ENCODE measurements around the gene PDHA1.
A peak's percentile ranks its signal among the peaks of the same experiment; 100 is the strongest.

Gene PDHA1

DNA sequence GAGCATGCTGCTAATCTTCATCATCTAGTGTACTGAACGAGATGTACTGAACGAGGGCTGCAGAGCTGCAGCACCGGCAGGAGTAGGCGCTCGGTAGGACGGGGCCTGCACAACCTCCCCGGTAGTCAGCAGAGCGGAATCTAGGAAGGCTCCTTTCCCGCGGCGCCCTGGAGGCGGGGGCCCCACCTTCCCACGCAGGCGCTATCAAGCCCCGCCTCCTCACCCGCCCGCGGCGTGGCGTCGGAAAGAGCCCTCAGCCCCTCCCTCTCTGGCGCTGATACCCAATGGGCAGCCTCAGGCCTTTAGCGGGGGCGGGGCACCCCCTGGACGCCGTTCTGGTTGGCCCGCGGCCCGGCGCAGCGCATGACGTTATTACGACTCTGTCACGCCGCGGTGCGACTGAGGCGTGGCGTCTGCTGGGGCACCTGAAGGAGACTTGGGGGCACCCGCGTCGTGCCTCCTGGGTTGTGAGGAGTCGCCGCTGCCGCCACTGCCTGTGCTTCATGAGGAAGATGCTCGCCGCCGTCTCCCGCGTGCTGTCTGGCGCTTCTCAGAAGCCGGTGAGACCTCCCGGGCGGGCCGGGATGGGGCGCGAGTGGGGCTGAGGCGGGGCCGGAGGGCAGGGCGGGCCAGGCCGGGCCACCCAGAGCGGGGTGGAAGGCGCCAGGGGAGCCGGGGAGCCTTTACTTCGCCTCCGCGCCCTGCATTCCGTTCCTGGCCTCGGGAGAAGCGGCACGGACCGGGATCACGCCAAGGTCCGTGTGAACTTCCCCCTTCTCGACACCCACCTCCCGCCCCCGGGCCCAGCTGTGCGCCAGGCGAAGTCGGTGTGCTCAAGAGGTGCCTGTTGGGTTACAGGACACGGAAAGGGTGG is at the start of gene PDHA1:
Gene PDHA1, plus strand, starts transcription at position 393 of the 874 bp plus-strand sequence. Its CDS starts 111 bp downstream, at position 504.
- TF ChIP-seq POLR2AphosphoS5 (IDR thresholded peaks at IDR 0.05; ENCODE audit: borderline replicate concordance, low read depth, low read length) (peak; percentile 78), FOXP2 (optimal IDR thresholded peaks at IDR 0.05; ENCODE audit: control extremely low read depth, extremely low read length, insufficient read depth) (no peak), EZH2 (IDR thresholded peaks at IDR 0.05) (no peak)
- Histone ChIP-seq H3K9ac (ENCODE audit: insufficient read length) (peak within 1 kb of the TSS; percentile 75), H3K4me3 (peak within 1 kb of the TSS; percentile 85), H3K27ac (peak within 1 kb of the TSS; percentile 30), H3K36me3 (ENCODE audit: insufficient read depth, low read length) (0 out of 2 replicates have a peak, but pooled peaks cover 5% of the 10 kb centered on the region), H3K9me3 (ENCODE audit: low read depth, low read length) (no peaks in the 10 kb centered on the region)
- DNase-seq (ENCODE audit: low read depth, low spot score), result peak; percentile 51

DNA sequence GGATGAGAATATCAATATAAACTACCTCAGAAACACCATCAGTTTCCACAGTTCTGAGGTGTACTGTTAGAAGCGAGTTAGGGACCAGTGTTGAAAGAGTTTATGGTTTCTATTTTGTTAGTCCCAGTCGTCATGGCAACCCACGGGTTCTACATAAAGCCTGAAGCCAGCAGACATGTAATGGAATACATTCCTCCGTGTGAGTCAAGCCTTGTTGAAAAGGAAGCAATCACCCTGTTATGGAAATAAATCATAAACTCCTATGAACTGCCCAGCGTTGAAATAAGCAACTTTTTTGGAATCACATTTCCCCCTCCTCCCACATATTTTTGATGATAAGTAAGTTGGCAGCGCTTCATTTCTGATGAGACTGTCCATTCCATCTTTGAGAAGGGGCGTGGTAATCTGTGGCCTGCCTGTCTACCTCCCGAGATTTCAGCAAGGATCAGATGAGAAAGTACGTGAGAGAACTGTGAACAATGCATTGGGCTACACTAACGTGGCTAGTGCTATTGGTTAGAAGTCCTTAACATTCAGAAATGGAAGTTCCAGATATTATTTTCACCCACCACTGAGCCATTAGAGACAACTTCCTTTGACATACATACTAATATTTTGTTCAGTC is 40.4 kb upstream of the PDHA1 start:
- DNase-seq (ENCODE audit: low read depth, low spot score), result no peak
- no peak overlapping the region for H3K27ac ChIP-seq
- no peak overlapping the region for H3K4me3 ChIP-seq
- H3K9ac ChIP-seq (ENCODE audit: insufficient read length), result no peak overlapping the region
- no peaks in the 10 kb centered on the region for H3K9me3 ChIP-seq (ENCODE audit: low read depth, low read length)
- no peaks in the 10 kb centered on the region for H3K36me3 ChIP-seq (ENCODE audit: insufficient read depth, low read length)
- TF ChIP-seq EZH2 (IDR thresholded peaks at IDR 0.05) (no peak), POLR2AphosphoS5 (IDR thresholded peaks at IDR 0.05; ENCODE audit: borderline replicate concordance, low read depth, low read length) (no peak), FOXP2 (optimal IDR thresholded peaks at IDR 0.05; ENCODE audit: control extremely low read depth, extremely low read length, insufficient read depth) (no peak)

DNA sequence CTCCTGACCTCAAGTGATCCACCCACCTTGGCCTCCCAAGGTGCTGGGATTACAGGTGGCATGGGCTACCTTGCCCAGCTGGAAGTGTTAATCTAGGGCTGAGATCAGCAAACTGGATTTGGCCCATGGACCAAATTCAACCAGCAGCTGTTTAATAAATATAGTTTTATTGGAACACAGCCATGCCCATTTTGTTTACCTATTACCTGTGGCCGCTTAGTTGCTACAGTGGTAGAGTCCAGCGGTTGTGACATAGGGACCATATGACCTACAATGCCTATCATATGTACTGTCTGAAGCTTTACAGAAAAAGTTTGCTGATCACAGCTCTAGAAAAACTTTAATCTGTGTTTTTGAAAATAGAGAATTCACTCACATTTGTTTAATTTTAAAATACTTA is 17.2 kb upstream of the PDHA1 start:
- no peak for DNase-seq (ENCODE audit: low read depth, low spot score)
- H3K9me3 ChIP-seq (ENCODE audit: low read depth, low read length), result no peaks in the 10 kb centered on the region
- no peaks in the 10 kb centered on the region for H3K36me3 ChIP-seq (ENCODE audit: insufficient read depth, low read length)
- TF ChIP-seq POLR2AphosphoS5 (IDR thresholded peaks at IDR 0.05; ENCODE audit: borderline replicate concordance, low read depth, low read length), result no peak
- no peak for TF ChIP-seq EZH2 (IDR thresholded peaks at IDR 0.05)
- no peak for TF ChIP-seq FOXP2 (optimal IDR thresholded peaks at IDR 0.05; ENCODE audit: control extremely low read depth, extremely low read length, insufficient read depth)
- no peak overlapping the region for H3K9ac ChIP-seq (ENCODE audit: insufficient read length)
- H3K4me3 ChIP-seq, result no peak overlapping the region
- H3K27ac ChIP-seq, result no peak overlapping the region

DNA sequence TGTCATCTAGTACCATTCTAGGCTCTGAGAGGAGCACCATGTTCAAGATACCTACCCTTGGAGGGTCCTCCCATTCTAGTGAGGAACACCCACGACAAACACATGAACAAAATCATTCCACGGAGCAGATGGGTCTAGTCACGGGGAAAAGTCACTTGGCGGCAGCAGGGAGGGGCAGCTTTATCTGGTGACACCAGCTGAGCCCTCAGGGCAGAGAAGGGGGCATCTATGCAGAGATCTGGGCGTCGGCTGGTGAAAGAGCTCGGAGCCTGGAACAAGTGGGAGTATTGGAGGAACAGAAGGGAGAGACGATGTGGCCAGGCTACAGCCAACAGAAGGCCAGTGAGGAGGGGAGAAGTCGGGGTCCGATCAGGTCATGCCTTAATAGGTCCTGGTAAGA is 11.9 kb upstream of the PDHA1 start:
- H3K36me3 ChIP-seq (ENCODE audit: insufficient read depth, low read length), result no peaks in the 10 kb centered on the region

DNA sequence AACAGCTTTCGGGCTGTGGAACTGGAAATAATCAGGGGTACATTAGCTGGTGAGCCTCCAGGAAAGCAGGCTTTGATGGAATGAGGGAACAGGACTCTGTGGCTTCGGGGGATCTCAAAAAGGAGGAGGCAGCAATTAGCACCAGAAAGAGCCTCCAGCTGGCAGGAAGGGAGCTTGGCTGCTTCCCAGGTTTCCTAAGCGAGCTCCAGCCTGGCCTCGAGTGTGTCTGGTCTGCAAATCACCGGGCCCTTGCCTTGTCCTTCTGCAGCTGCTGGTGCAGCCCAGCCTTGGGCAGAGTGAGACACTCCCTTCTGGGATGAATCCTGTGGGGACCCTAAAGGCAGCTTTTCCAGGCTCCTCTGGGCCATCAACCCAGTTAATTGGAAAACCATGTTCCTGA is 10.7 kb upstream of the PDHA1 start:
- H3K9ac ChIP-seq (ENCODE audit: insufficient read length), result no peak overlapping the region
- no peaks in the 10 kb centered on the region for H3K9me3 ChIP-seq (ENCODE audit: low read depth, low read length)
- DNase-seq (ENCODE audit: low read depth, low spot score), result peak; percentile 86
- H3K27ac ChIP-seq, result peak overlapping the region; percentile 95
- H3K4me3 ChIP-seq, result peak overlapping the region; percentile 44; the same call in 1 of the 2 replicates
- no peaks in the 10 kb centered on the region for H3K36me3 ChIP-seq (ENCODE audit: insufficient read depth, low read length)
- TF ChIP-seq POLR2AphosphoS5 (IDR thresholded peaks at IDR 0.05; ENCODE audit: borderline replicate concordance, low read depth, low read length) (0 out of 2 replicates have a peak, but pooled peaks have one; percentile 22), FOXP2 (optimal IDR thresholded peaks at IDR 0.05; ENCODE audit: control extremely low read depth, extremely low read length, insufficient read depth) (no peak), EZH2 (IDR thresholded peaks at IDR 0.05) (no peak)

More for the DNA sequence above, 11.9 kb upstream of the PDHA1 start:
- Histone ChIP-seq H3K4me3 (no peak overlapping the region), H3K9ac (ENCODE audit: insufficient read length) (no peak overlapping the region), H3K27ac (no peak overlapping the region), H3K9me3 (ENCODE audit: low read depth, low read length) (no peaks in the 10 kb centered on the region)
- DNase-seq (ENCODE audit: low read depth, low spot score), result no peak
- TF ChIP-seq POLR2AphosphoS5 (IDR thresholded peaks at IDR 0.05; ENCODE audit: borderline replicate concordance, low read depth, low read length) (no peak), FOXP2 (optimal IDR thresholded peaks at IDR 0.05; ENCODE audit: control extremely low read depth, extremely low read length, insufficient read depth) (no peak), EZH2 (IDR thresholded peaks at IDR 0.05) (no peak)

DNA sequence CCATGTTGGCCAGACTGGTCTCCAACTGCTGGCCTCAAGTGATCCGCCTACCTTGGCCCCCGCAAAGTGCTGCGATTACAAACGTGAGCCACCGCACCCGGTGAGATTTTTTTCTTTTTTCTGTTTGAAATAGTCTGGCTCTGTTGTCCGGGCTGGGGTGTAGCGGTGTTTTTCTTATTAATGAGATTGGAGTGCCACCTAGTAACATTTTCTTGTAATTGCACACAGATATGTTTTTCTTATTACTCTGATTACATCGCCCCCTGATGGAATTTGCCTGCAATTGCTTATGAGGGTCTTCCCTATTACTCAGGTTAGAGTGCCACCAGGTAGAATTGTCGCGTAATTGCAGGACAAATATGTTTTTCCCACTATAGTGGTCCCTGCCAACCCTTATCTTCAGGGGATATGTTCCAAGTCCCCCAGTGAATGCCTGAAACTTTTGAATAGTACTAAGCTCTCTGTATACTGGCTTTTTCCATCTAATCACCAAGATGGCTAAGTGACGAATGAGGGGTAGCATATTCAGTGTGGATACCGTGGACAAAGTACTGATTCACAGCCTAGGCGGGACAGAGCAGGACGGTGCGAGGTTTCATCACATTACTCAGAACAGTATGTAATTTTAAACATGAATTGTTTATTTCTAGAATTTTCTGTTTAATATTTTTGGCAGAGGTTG is 8.6 kb upstream of the PDHA1 start:
- DNase-seq (ENCODE audit: low read depth, low spot score), result peak; percentile 24
- TF ChIP-seq EZH2 (IDR thresholded peaks at IDR 0.05) (no peak), FOXP2 (optimal IDR thresholded peaks at IDR 0.05; ENCODE audit: control extremely low read depth, extremely low read length, insufficient read depth) (no peak), POLR2AphosphoS5 (IDR thresholded peaks at IDR 0.05; ENCODE audit: borderline replicate concordance, low read depth, low read length) (no peak)
- no peaks in the 10 kb centered on the region for H3K9me3 ChIP-seq (ENCODE audit: low read depth, low read length)
- H3K4me3 ChIP-seq, result no peak overlapping the region
- H3K36me3 ChIP-seq (ENCODE audit: insufficient read depth, low read length), result no peaks in the 10 kb centered on the region
- no peak overlapping the region for H3K27ac ChIP-seq
- H3K9ac ChIP-seq (ENCODE audit: insufficient read length), result no peak overlapping the region

DNA sequence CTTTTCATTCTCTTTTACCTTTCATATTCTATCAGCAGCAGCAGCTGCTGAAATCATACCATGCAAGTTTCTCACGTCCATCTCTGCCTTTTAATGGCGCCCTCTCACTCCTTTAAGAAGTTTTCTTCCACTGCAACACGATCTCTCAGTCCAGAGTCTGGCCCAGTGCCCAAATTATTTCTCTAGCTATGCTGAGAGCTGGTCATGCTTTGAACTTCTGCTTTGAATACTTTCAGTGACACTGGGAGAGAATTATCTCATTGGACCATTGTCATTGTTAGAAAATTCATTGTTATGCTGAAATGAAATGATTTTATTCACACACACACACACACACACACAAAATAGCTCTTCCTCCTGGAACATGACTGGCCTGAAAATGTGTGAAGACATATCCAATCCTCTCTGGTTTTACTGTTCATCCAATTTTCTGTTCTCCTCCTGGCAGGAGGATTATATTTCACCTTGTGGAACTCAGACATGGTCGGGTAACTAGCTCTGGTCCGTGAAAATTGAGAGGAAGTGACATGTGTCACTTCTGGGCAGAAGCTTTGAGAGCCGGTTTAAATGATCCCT is 1.3 kb upstream of the PDHA1 start:
- Histone ChIP-seq H3K9ac (ENCODE audit: insufficient read length) (no peak overlapping the region), H3K27ac (no peak overlapping the region), H3K4me3 (no peak overlapping the region), H3K36me3 (ENCODE audit: insufficient read depth, low read length) (no peaks in the 10 kb centered on the region), H3K9me3 (ENCODE audit: low read depth, low read length) (no peaks in the 10 kb centered on the region)
- DNase-seq (ENCODE audit: low read depth, low spot score), result no peak
- no peak for TF ChIP-seq FOXP2 (optimal IDR thresholded peaks at IDR 0.05; ENCODE audit: control extremely low read depth, extremely low read length, insufficient read depth)
- TF ChIP-seq EZH2 (IDR thresholded peaks at IDR 0.05), result no peak
- no peak for TF ChIP-seq POLR2AphosphoS5 (IDR thresholded peaks at IDR 0.05; ENCODE audit: borderline replicate concordance, low read depth, low read length)
